ENCODE measurements around the gene NCBP1.
"Not testable (repeated sequence)": the region's sequence is repeated elsewhere in the genome, so short reads cannot be mapped to it uniquely, and the experiment has no call there.

Gene NCBP1

DNA sequence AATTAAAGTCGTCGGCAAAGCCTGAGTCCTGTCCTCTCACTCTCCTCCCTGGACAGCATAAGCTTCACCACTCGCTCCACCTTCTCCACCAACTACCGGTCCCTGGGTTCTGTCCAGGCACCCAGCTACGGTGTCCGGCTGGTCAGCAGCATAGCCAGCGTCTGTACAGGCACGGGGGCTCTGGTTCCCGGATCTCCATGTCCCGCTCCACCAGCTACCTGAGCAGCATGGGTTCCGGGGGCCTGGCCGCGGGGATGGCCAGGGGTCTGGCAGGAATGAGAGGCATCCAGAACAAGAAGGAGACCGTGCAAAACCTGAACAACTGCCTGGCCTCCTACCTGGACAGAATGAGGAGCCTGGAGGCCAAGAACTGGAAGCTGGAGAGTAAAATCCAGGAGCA, 65.2 kb downstream of the NCBP1 start:
- TF ChIP-seq, protein P1, sequence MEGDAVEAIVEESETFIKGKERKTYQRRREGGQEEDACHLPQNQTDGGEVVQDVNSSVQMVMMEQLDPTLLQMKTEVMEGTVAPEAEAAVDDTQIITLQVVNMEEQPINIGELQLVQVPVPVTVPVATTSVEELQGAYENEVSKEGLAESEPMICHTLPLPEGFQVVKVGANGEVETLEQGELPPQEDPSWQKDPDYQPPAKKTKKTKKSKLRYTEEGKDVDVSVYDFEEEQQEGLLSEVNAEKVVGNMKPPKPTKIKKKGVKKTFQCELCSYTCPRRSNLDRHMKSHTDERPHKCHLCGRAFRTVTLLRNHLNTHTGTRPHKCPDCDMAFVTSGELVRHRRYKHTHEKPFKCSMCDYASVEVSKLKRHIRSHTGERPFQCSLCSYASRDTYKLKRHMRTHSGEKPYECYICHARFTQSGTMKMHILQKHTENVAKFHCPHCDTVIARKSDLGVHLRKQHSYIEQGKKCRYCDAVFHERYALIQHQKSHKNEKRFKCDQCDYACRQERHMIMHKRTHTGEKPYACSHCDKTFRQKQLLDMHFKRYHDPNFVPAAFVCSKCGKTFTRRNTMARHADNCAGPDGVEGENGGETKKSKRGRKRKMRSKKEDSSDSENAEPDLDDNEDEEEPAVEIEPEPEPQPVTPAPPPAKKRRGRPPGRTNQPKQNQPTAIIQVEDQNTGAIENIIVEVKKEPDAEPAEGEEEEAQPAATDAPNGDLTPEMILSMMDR (IDR thresholded peaks at IDR 0.05; ENCODE audit: low read depth, low read length, missing control alignments): no peak
- H3K4me3 ChIP-seq (replicated peaks; ENCODE audit: low read depth, low read length): no peak overlapping the region
- DNase-seq (ENCODE audit: extremely low read depth, low read depth): no peak

DNA sequence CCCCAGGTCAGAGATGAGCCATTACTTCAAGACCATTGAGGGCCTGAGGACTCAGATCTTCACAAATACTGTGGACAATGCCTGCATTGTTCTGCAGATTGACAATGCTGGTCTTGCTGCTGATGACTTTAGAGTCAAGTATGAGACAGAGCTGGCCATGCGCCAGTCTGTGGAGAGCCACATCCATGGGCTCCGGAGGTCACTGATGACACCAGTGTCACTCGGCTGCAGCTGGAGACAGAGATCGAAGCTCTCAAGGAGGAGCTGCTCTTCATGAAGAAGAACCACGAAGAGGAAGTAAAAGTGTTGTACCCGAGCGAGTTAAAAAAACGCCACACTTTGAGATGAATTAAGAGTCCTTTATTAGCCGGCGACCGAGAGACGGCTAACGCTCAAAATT, 65.7 kb downstream of the NCBP1 start:
- DNase-seq (ENCODE audit: extremely low read depth, low read depth); H3K4me3 ChIP-seq (replicated peaks; ENCODE audit: low read depth, low read length): not testable (repeated sequence)

DNA sequence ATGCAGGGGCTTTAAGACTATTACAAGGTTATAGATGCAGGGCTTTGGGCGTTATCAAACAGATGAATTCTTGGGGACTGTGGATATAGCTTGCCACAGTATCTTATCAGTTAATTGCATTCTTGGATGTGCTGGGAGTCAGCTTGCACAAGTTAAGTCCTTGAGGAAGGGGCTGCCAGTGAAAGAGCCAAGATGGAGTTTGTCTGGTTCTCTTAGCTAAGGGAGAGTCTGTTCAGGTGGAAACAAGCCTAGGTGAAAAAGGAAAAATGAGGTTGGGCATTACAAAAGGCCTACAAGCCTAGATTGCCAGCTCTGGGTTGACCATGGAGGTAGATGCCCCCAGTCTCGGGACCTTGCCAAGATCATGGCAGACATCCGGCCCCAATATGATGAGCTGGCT, 66.2 kb downstream of the NCBP1 start:
- not testable (repeated sequence) for DNase-seq (ENCODE audit: extremely low read depth, low read depth); H3K4me3 ChIP-seq (replicated peaks; ENCODE audit: low read depth, low read length)

DNA sequence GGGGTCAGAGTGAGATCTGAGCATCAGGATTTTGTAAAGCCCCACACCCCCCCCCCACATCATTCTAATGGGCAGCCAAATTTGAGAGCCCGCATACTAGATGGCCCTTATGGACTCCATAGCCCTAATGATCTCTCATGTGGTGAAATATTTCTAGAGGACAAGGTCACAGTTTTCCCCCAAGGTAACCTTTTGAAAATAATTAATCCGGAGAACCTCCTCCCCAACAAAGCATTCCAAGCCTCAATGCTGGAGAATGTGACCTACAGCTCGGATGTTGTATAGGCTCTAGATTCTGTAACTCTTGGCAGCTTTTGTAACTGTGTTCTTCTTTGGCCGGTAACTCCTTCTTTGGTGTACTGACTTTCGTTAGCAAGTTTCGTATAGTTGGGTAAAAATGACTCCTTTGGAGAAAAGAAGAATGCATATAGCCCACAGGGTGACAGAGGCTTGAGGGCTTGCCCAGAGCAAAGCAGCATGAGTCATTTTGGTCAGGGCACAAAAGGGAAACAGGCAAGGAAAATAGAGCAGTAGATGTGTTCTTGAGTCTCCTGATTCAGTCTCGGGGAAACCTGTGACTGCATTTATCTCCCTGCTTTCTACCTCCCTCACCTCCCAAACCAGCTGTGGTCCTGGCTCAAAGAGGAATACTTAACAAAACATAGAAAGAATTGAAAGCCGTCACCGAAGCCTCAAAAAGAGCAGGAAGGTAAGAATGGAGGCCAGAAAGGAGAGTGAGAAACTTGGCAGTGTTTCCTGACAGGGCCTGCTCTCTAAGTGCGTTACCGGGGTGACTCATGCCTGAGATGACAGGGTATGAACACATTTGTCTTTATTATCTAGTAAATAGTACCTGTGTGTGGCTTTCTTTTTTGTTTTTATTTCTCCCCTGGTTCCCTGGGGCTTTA, 70.1 kb downstream of the NCBP1 start:
- no peak for DNase-seq (ENCODE audit: extremely low read depth, low read depth)
- H3K4me3 ChIP-seq (replicated peaks; ENCODE audit: low read depth, low read length): no peak overlapping the region
- TF ChIP-seq, protein P1 (IDR thresholded peaks at IDR 0.05; ENCODE audit: low read depth, low read length, missing control alignments): no peak

DNA sequence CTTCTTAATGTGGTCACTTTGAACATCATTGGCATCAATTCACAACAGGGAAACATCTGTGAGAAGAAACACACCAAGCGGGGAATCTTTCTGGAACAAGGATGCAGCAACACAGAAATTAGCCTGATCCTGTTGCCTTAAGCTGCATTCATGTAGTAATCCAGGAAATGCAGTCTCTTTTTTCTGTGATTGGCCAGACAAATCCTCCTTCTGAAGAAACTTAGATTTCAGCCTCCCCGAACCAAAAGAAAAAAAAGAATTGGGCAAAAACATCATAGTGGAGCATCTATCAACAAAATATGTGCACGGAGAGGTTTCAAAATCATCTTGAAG, 70.7 kb downstream of the NCBP1 start:
- TF ChIP-seq, protein P1 (IDR thresholded peaks at IDR 0.05; ENCODE audit: low read depth, low read length, missing control alignments): no peak
- DNase-seq (ENCODE audit: extremely low read depth, low read depth): no peak
- H3K4me3 ChIP-seq (replicated peaks; ENCODE audit: low read depth, low read length): no peak overlapping the region

DNA sequence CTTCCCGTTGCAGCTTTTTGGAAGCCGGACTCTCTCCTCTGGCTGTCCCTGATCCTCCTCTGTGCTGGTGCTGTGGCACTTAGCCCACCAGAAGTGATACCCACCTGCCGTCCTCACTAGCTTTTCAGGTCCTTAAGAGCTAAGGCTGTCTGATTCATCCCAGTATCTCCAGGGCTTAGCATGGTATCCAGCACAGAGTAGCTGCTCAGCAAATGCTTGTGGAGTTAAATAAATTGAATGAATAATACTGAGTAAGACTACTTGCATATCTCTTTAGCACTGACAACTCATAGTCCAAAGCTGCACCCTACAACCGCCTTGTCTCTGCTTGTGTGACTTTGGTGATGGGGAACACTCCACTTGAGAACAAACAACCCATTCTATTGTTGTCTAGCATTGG, 71.2 kb downstream of the NCBP1 start:
- no peak overlapping the region for H3K4me3 ChIP-seq (replicated peaks; ENCODE audit: low read depth, low read length)
- DNase-seq (ENCODE audit: extremely low read depth, low read depth): no peak
- TF ChIP-seq, protein P1 (IDR thresholded peaks at IDR 0.05; ENCODE audit: low read depth, low read length, missing control alignments): no peak

DNA sequence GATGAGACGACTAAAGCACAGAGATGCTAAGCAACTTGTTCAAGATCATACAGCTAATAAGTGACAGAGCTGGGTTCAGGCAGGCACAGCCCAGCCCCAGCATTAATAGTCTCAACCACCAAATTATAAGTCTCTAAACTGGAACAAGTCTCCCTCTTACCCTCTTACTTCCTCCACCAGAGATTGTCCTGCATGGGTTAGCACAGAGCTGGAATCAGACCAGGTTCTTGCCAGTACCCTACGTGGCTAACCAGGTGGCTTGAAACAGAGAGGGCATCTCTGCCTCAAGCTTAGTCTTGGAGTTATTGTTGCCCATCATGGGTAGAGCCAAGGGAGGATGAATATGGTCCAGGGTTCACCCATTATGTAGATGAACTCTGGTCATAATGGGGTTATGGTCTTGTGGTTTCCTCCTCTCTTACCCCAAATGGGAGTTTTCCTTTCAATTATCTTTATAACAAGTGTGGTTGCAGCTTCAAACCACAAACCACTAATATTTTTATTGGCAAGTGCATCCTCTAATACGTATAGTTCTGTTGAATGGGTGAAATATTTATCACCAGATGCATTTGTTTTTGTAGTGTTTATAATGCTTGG, 71.8 kb downstream of the NCBP1 start:
- TF ChIP-seq, protein P1 (IDR thresholded peaks at IDR 0.05; ENCODE audit: low read depth, low read length, missing control alignments): no peak
- DNase-seq (ENCODE audit: extremely low read depth, low read depth): no peak
- no peak overlapping the region for H3K4me3 ChIP-seq (replicated peaks; ENCODE audit: low read depth, low read length)

DNA sequence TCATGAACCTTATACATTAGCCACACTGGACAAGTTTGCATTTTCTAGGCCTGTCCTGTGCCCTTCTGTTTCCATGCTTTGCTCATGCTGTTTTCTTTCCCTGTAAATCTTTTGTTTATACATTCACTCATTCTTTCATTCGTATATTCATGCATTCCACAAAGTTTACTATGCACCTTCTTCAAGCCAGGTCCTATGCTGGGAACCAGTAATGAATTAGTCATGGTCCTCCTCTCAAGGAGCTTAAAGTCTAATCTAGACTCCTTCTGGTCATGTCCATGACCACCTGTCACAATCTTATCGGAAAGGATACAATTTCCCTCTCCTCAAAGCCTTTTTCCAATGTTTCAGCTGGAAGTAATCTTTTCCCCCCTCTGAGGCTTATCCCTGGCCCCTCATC, 72.6 kb downstream of the NCBP1 start:
- DNase-seq (ENCODE audit: extremely low read depth, low read depth): no peak
- no peak overlapping the region for H3K4me3 ChIP-seq (replicated peaks; ENCODE audit: low read depth, low read length)
- TF ChIP-seq, protein P1 (IDR thresholded peaks at IDR 0.05; ENCODE audit: low read depth, low read length, missing control alignments): no peak

Measured in HFF-Myc (cell line).